A673 (cell line): ENCODE measurements around the gene RPL31.

ENCODE experiments used
- EZH2 ChIP-seq: fragments of 200-600 bp; sonication (generic); IDR thresholded peaks from 2 replicates; pipeline ENCODE4 v1.6.1; 2017; ENCODE audit warnings: borderline replicate concordance, low read depth, mild to moderate bottlenecking, mixed read lengths, antibody characterized with exemption, low read length; ENCODE audit not compliant: poor library complexity, severe bottlenecking
- TF ChIP-seq, protein P1 (sequence below): fragments of 300-800, 200-600 bp; sonication (generic); conservative IDR thresholded peaks from 2 replicates; pipeline ENCODE4 v1.5.1; 2017; ENCODE audit warnings: low read depth, mild to moderate bottlenecking, antibody characterized with exemption, low read length, moderate library complexity, mixed read lengths

DNA sequence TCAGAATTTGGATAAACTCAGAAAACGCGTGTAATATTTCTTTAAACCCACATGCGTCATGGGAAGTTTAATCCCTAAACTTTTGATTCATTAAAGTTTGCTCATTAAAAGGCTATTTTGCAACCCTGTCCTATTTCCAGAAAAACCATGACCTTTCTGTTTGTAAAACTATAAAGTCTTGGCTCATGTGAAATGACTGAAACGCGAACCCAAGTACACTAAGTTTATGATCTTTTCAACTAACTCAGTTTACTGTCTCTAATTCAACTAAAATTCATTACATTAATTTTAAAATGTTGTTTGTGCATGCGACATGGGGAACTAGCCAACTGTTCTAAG is 3.9 kb upstream of the RPL31 start:
- TF ChIP-seq, protein P1, sequence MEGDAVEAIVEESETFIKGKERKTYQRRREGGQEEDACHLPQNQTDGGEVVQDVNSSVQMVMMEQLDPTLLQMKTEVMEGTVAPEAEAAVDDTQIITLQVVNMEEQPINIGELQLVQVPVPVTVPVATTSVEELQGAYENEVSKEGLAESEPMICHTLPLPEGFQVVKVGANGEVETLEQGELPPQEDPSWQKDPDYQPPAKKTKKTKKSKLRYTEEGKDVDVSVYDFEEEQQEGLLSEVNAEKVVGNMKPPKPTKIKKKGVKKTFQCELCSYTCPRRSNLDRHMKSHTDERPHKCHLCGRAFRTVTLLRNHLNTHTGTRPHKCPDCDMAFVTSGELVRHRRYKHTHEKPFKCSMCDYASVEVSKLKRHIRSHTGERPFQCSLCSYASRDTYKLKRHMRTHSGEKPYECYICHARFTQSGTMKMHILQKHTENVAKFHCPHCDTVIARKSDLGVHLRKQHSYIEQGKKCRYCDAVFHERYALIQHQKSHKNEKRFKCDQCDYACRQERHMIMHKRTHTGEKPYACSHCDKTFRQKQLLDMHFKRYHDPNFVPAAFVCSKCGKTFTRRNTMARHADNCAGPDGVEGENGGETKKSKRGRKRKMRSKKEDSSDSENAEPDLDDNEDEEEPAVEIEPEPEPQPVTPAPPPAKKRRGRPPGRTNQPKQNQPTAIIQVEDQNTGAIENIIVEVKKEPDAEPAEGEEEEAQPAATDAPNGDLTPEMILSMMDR, result no peak
- no peak for TF ChIP-seq EZH2
